Peyer's patch (tissue), 4 donors: ENCODE measurements around the gene ALB.

Experiments used
- POLR2A ChIP-seq, 2 donors: fragments of 450-650 bp; IDR thresholded peaks; one replicate each; pipeline ENCODE4 v1.5.1; 2017; ENCODE audit warnings: antibody characterized with exemption in 2 of 2, mild to moderate bottlenecking in 2 of 2, moderate library complexity in 2 of 2
- TF ChIP-seq, protein P1 (sequence below), 6 experiments: fragments of 450-650 bp in 4 of 6; fragments of 200-600 bp in 2 of 6; sonication (generic) in 1 of 6; IDR thresholded peaks; one replicate each; pipeline ENCODE4 v1.5.1; 2017 to 2019; ENCODE audit warnings: antibody characterized with exemption in 6 of 6, mild to moderate bottlenecking in 3 of 6, moderate library complexity in 1 of 6

DNA sequence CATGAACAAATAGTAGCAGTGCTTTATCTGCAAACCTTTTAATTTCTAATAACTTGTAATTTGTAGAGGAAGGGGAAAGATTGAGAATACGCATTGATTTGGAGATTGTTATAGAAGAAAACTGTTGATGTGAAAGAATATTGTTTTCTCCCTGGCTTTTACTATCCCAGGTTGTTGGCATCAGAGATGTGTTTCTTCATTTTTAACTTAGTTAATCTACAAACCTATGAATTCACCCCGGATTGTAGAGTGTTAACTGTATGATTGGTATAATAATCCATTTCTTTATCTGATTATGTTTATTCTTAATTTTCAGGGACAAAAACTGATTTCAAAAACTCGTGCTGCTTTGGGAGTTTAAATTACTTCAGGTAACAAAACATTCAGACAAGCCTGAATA, 50.8 kb downstream of the ALB start:
- no peak for TF ChIP-seq POLR2A (IDR thresholded peaks at IDR 0.05)
- TF ChIP-seq, protein P1, sequence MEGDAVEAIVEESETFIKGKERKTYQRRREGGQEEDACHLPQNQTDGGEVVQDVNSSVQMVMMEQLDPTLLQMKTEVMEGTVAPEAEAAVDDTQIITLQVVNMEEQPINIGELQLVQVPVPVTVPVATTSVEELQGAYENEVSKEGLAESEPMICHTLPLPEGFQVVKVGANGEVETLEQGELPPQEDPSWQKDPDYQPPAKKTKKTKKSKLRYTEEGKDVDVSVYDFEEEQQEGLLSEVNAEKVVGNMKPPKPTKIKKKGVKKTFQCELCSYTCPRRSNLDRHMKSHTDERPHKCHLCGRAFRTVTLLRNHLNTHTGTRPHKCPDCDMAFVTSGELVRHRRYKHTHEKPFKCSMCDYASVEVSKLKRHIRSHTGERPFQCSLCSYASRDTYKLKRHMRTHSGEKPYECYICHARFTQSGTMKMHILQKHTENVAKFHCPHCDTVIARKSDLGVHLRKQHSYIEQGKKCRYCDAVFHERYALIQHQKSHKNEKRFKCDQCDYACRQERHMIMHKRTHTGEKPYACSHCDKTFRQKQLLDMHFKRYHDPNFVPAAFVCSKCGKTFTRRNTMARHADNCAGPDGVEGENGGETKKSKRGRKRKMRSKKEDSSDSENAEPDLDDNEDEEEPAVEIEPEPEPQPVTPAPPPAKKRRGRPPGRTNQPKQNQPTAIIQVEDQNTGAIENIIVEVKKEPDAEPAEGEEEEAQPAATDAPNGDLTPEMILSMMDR (IDR thresholded peaks at IDR 0.05): no peak
